Glutamatergic neuron (in vitro differentiated cells): Measurements from ENCODE around the gene PTER. TPM values are rescaled to one million over a fixed set of nuclear protein-coding genes. Genes with fewer than 3 reads are reported as not detected.

ENCODE experiments used
- DNase-seq: peaks from one replicate; pipeline ENCODE4 v3.0.0; 2022
- H3K27ac Mint-ChIP-seq: one replicate; pipeline ENCODE4 v1.8.0; 2020; ENCODE audit warnings: mild to moderate bottlenecking, mixed read lengths, inconsistent platforms; ENCODE audit not compliant: unreplicated experiment
- H3K27me3 Mint-ChIP-seq: one replicate; pipeline ENCODE4 v1.8.0; 2020; ENCODE audit warnings: mild to moderate bottlenecking, moderate library complexity, mixed read lengths, inconsistent platforms; ENCODE audit not compliant: unreplicated experiment
- H3K36me3 Mint-ChIP-seq: one replicate; pipeline ENCODE4 v1.8.0; 2020; ENCODE audit warnings: mild to moderate bottlenecking, mixed read lengths, inconsistent platforms; ENCODE audit not compliant: unreplicated experiment
- H3K4me1 Mint-ChIP-seq: one replicate; pipeline ENCODE4 v1.8.0; 2020; ENCODE audit warnings: mild to moderate bottlenecking, low read depth, mixed read lengths, inconsistent platforms; ENCODE audit not compliant: unreplicated experiment
- H3K4me3 Mint-ChIP-seq: one replicate; pipeline ENCODE4 v1.8.0; 2020; ENCODE audit warnings: mild to moderate bottlenecking, mixed read lengths, inconsistent platforms; ENCODE audit not compliant: unreplicated experiment
- H3K9me3 Mint-ChIP-seq: one replicate; pipeline ENCODE4 v1.8.0; 2020; ENCODE audit warnings: mild to moderate bottlenecking, moderate library complexity, mixed read lengths, inconsistent platforms; ENCODE audit not compliant: unreplicated experiment
- CTCF ChIP-seq: fragments of 200-600 bp; sonication (generic); IDR thresholded peaks from one replicate; pipeline ENCODE4 v1.5.0; 2021; ENCODE audit not compliant: partially characterized antibody, unreplicated experiment
- total RNA-seq: library from RNA; stranded (reverse); fragmentation: NEBNext Ultra II Directional; extraction: Animal tissue kit (Norgen Biotek cat#: 25700); gene quantifications from one replicate; pipeline ENCODE4 v1.2.1, GENCODE V29; 2021; ENCODE audit not compliant: unreplicated experiment

The PTER gene
- total RNA-seq, 1 donor from 2014 or later = 1.3 TPM

GRCh38 chr10:16478801-16479200, 42.0 kb downstream of the PTER start:
- Mint-ChIP-seq H3K27ac (no peak overlapping the region), H3K4me3 (no peak overlapping the region), H3K9me3 (no peaks in the 10 kb centered on the region), H3K27me3 (no peaks in the 10 kb centered on the region), H3K36me3 (no peaks in the 10 kb centered on the region), H3K4me1 (peaks cover 12% of the 10 kb centered on the region)
- no peak for TF ChIP-seq CTCF
- DNase-seq = no peak

GRCh38 chr10:16481052-16481728, 44.4 kb downstream of the PTER start:
- TF ChIP-seq CTCF = no peak
- Mint-ChIP-seq H3K36me3 (no peaks in the 10 kb centered on the region), H3K27ac (peak overlapping the region; percentile 60), H3K9me3 (no peaks in the 10 kb centered on the region), H3K27me3 (no peaks in the 10 kb centered on the region), H3K4me1 (peaks cover 12% of the 10 kb centered on the region), H3K4me3 (no peak overlapping the region)
- no peak for DNase-seq

DNA sequence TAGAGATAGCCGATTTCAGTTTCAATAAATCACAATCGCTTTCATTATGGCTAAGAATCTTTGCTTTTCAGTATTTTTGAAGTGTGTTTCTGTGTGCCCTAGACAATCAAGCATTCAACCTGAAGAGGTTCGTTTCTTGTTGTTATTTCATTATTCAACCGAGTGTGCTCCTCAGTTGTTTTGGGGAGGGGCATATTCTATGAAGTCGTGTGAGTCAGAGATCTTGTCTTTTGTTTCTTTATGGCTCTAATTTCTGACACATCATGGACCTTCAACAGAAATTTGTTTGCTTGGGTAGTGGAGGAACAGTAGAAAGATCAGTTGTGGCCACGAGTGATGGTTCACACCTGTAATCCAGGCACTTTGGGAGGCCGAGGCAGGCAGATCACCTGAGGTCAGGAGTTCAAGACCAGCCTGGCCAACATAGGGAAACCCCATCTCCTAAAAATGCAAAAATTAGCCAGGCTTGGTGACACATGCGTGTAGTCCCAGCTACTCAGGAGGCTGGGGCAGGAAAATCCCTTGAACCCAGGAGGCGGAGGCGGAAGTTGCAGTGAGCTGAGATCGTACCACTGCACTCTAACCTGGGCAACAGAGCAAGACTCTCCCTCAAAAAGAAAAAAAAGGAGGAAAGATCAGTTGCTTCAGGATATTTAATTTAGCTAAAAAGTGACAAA, 46.6 kb downstream of the PTER start:
- peaks cover 12% of the 10 kb centered on the region for H3K4me1 Mint-ChIP-seq
- DNase-seq = no peak
- H3K27me3 Mint-ChIP-seq = no peaks in the 10 kb centered on the region
- no peaks in the 10 kb centered on the region for H3K36me3 Mint-ChIP-seq
- H3K27ac Mint-ChIP-seq = no peak overlapping the region
- H3K4me3 Mint-ChIP-seq = no peak overlapping the region
- H3K9me3 Mint-ChIP-seq = no peaks in the 10 kb centered on the region
- TF ChIP-seq CTCF = no peak

- Mint-ChIP-seq H3K4me1 (peaks cover 24% of the 10 kb centered on the region), H3K27ac (no peak overlapping the region), H3K36me3 (no peaks in the 10 kb centered on the region), H3K9me3 (peaks cover 10% of the 10 kb centered on the region), H3K4me3 (no peak overlapping the region), H3K27me3 (peaks cover 2% of the 10 kb centered on the region)
- no peak for TF ChIP-seq CTCF
- DNase-seq = no peak
Observed at GRCh38 chr10:16490511-16490910, 53.7 kb downstream of the PTER start.

DNA sequence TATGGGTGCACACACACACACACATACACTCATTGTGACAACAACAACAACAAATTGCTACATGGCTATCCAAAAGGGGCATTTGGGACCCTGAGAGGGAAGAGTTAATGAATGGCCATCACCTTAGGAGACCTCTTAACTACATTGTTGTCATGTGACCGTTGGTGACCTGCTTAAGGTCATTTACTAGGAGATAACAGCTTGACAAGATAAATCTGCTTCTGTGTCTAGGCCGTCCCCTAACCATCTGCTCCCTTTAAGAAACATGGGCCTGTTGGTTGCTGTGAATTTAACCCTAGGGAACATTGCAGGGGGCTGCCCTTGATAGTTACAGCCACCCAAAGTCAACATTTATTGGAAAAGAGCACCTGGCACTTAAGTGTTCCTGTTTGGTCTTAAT, 55.1 kb downstream of the PTER start:
- Mint-ChIP-seq H3K27ac (peak overlapping the region; percentile 87), H3K4me3 (peak overlapping the region; percentile 50), H3K36me3 (no peaks in the 10 kb centered on the region), H3K27me3 (peaks cover 2% of the 10 kb centered on the region), H3K4me1 (peaks cover 31% of the 10 kb centered on the region), H3K9me3 (peaks cover 10% of the 10 kb centered on the region)
- DNase-seq = peak; percentile 15
- no peak for TF ChIP-seq CTCF
